Stomach (tissue), 4 donors: ENCODE results near the gene ATG9A.

Source experiments
- CTCF ChIP-seq, 7 experiments: fragments of 450-650 bp in 4 of 7; fragments of 200-600 bp in 3 of 7; sonication (generic) in 3 of 7; IDR thresholded peaks; one replicate each; pipeline ENCODE4 v1.5.1; 2016 to 2019; ENCODE audit warnings: antibody characterized with exemption in 7 of 7, control low read depth in 2 of 7, mild to moderate bottlenecking in 1 of 7
- EP300 ChIP-seq: sonication (generic); formaldehyde crosslinking; IDR thresholded peaks from one replicate; pipeline ENCODE4 v1.6.1; 2017; ENCODE audit warnings: antibody characterized with exemption
- POLR2A ChIP-seq, 4 donors: fragments of 450-650 bp; IDR thresholded peaks; one replicate each; pipeline ENCODE4 v1.6.1; 2016; ENCODE audit warnings: antibody characterized with exemption in 4 of 4, control low read depth in 2 of 4, mild to moderate bottlenecking in 1 of 4, moderate library complexity in 1 of 4
- POLR2AphosphoS5 ChIP-seq, 3 donors: sonication (generic); formaldehyde crosslinking; IDR thresholded peaks; one replicate each; pipeline ENCODE4 v1.6.1; 2016; ENCODE audit warnings: antibody characterized with exemption in 3 of 3

DNA sequence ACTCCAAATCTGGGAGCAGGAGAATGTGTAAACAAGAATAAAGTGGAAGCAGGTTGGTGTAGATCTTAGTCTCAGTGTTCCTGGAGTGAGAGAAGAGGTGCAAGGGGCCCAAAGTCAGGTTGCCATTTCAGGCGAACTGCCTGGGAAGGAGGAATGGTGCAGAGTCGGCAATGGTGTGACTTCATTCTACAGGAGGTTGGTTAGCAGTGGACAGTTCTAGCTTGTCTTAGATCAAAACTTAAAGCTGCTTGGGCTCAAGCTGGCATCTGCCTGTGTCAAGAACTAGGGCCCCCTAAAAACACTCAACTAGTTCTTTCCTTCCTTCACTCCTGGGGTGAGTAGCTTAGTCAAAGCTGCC is 19.4 kb upstream of the ATG9A start:
- TF ChIP-seq CTCF (IDR thresholded peaks at IDR 0.05) = no peak
- TF ChIP-seq POLR2A (IDR thresholded peaks at IDR 0.05) = no peak
- no peak for TF ChIP-seq EP300
- no peak for TF ChIP-seq POLR2AphosphoS5 (IDR thresholded peaks at IDR 0.05)
